ENCODE results near the gene SLC22A23. TPM values are rescaled to one million over a fixed set of nuclear protein-coding genes. Genes with fewer than 3 reads are reported as not detected.

The SLC22A23 gene
- total RNA-seq, 1 donor from 2014 or later, result 14.6 TPM

- no peak for DNase-seq (ENCODE audit: low read depth, low spot score)
- no peaks in the 10 kb centered on the region for H3K27me3 Mint-ChIP-seq (ENCODE audit: low read depth)
- no peaks in the 10 kb centered on the region for H3K36me3 Mint-ChIP-seq (ENCODE audit: low read depth)
- no peak for TF ChIP-seq CTCF (conservative IDR thresholded peaks at IDR 0.05)
- H3K4me1 Mint-ChIP-seq, result peaks cover 15% of the 10 kb centered on the region
- H3K27ac Mint-ChIP-seq (ENCODE audit: unreplicated experiment), result peak overlapping the region; percentile 8
- no peak overlapping the region for H3K4me3 Mint-ChIP-seq
- no peaks in the 10 kb centered on the region for H3K9me3 Mint-ChIP-seq
Measured at GRCh38 chr6:3468585-3468984, 11.7 kb upstream of the SLC22A23 start.

- no peak overlapping the region for H3K4me3 Mint-ChIP-seq
- no peaks in the 10 kb centered on the region for H3K27me3 Mint-ChIP-seq (ENCODE audit: low read depth)
- H3K9me3 Mint-ChIP-seq, result peaks cover 3% of the 10 kb centered on the region
- peaks cover 12% of the 10 kb centered on the region for H3K4me1 Mint-ChIP-seq
- no peak for DNase-seq (ENCODE audit: low read depth, low spot score)
- H3K36me3 Mint-ChIP-seq (ENCODE audit: low read depth), result no peaks in the 10 kb centered on the region
- H3K27ac Mint-ChIP-seq (ENCODE audit: unreplicated experiment), result no peak overlapping the region
- no peak for TF ChIP-seq CTCF (conservative IDR thresholded peaks at IDR 0.05)
Measured at GRCh38 chr6:3467996-3468395, 11.1 kb upstream of the SLC22A23 start.

- no peak overlapping the region for H3K27ac Mint-ChIP-seq (ENCODE audit: unreplicated experiment)
- H3K27me3 Mint-ChIP-seq (ENCODE audit: low read depth), result no peaks in the 10 kb centered on the region
- TF ChIP-seq CTCF (conservative IDR thresholded peaks at IDR 0.05), result no peak
- H3K4me1 Mint-ChIP-seq, result peaks cover 9% of the 10 kb centered on the region
- no peak for DNase-seq (ENCODE audit: low read depth, low spot score)
- H3K9me3 Mint-ChIP-seq, result peaks cover 5% of the 10 kb centered on the region
- no peaks in the 10 kb centered on the region for H3K36me3 Mint-ChIP-seq (ENCODE audit: low read depth)
- no peak overlapping the region for H3K4me3 Mint-ChIP-seq
Measured at GRCh38 chr6:3466488-3467219, 9.8 kb upstream of the SLC22A23 start.

GRCh38 chr6:3460253-3460652 lies 3.4 kb upstream of the SLC22A23 start:
- Mint-ChIP-seq H3K27me3 (ENCODE audit: low read depth) (peaks cover 5% of the 10 kb centered on the region), H3K27ac (ENCODE audit: unreplicated experiment) (no peak overlapping the region), H3K4me1 (peaks cover 29% of the 10 kb centered on the region), H3K4me3 (peak overlapping the region; percentile 22), H3K9me3 (peaks cover 7% of the 10 kb centered on the region), H3K36me3 (ENCODE audit: low read depth) (no peaks in the 10 kb centered on the region)
- DNase-seq (ENCODE audit: low read depth, low spot score), result no peak
- no peak for TF ChIP-seq CTCF (conservative IDR thresholded peaks at IDR 0.05)

GRCh38 chr6:3458706-3459421 lies 2.0 kb upstream of the SLC22A23 start:
- TF ChIP-seq CTCF (conservative IDR thresholded peaks at IDR 0.05), result no peak
- Mint-ChIP-seq H3K36me3 (ENCODE audit: low read depth) (no peaks in the 10 kb centered on the region), H3K9me3 (peaks cover 7% of the 10 kb centered on the region), H3K27ac (ENCODE audit: unreplicated experiment) (no peak overlapping the region), H3K4me1 (peaks cover 29% of the 10 kb centered on the region), H3K4me3 (peak overlapping the region; percentile 91), H3K27me3 (ENCODE audit: low read depth) (peaks cover 5% of the 10 kb centered on the region)
- no peak for DNase-seq (ENCODE audit: low read depth, low spot score)
